Smooth muscle cell of the brain vasculature (primary cell): Measurements from ENCODE around the gene ANO1.

Source experiments
- DNase-seq: peaks from one replicate; pipeline ENCODE4 v3.0.0-alpha.2; 2012; ENCODE audit warnings: low read depth, low spot score

Gene ANO1

DNA sequence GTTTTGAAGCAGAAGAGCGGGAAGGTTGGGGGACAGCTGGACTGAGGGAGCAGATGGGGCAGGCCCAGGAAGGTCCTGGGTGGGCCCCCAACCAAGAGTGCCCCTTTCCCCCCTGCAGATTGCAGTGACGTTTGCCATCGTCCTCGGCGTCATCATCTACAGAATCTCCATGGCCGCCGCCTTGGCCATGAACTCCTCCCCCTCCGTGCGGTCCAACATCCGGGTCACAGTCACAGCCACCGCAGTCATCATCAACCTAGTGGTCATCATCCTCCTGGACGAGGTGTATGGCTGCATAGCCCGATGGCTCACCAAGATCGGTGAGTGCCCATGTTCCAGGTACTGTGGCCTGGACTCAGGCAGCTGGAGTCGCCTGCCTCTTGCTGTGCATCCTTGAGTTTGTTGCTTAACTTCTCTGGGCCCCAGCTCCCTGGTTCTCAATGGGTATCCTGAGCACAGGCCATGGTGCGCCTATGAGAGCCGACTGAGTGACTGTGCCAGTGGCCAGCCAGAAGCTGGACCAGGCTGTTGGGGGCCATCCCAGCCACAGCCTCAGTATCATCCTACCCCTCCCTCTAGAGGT lies 83.0 kb downstream of the ANO1 start:
- DNase-seq, result no peak

DNA sequence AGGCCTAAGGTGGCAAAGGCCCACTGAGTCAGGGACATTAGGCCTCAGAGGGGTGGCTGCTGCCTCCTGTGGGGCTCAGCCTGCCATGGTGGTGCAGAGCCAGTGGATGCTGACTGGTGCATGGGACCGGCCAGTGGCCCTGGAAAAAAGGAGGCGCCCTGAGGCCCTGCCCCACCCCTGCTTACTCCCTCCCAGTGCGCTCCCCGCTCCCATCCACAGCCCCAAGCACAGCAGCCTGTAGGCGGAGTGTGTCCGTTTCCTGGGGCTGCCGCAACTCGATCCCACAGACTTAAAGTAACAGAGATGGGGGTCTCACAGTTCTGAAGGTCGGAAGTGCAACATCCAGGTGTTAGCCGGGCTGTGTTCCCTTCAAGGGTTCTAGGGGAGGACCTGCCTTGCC lies 86.6 kb downstream of the ANO1 start:
- DNase-seq, result no peak

DNA sequence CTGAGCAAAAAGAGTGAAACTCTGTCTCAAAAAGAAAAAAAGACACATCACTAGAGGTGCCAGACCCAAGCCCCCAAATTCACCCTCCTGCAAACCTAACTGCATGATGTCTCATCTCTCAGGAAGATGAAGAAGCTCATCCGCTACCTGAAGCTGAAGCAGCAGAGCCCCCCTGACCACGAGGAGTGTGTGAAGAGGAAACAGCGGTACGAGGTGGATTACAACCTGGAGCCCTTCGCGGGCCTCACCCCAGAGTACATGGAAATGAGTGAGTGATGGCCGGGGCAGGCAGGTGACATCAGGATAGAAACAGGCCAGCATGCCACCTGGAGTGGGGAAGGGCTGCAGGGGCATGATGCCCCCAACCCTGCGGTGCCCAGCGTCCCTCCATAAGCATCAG lies 89.0 kb downstream of the ANO1 start:
- DNase-seq, result no peak

DNA sequence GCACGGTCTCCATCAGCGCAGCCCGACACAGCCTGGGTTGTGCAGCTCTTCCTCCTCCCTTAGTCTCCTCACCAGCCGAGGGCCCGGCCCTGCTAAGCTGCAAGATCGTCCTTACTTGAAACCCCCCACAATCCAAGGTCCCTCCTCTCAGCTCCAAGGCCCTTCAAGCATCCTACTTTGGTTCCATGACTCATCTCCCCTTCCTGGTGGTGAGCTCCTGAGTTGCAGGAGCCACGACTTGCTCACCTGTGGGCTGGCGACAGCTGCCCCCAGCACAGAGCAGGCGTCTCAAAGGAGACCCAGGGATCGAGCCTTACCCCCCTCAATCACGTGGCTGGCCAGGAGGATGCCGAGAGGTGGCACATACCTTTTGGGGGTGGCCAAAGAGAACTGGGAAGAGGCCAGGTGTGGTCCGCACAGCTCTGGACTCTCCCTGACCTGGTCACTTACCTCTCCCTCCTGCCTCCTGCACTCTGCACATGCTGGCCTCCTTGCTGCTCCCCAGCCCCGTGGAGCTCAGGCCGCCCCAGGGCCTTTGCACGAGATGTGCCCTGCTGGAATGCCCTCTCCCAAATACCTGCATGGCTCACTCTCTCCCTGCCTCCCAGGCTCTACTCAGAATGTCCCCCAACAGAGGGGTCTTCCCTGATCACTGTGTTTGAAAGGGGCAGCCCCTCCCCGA lies 89.7 kb downstream of the ANO1 start:
- DNase-seq, result no peak

DNA sequence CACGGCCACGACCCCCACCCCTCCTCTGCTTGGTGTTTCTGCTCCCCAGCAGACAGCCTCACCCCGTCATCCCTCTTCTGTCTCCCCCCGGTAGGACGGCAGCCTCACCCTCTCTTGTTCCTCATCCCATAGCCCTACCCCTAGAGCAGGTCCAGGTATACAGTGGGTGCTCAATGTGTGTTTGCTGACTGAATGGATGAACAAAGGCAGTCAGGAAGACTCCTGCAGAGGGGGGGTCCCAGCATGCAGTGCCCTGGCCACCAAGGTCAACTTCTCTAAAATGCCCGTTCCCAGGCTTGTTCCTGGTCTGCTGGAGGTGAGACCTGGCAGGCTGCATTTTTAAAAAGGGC lies 90.3 kb downstream of the ANO1 start:
- no peak for DNase-seq

DNA sequence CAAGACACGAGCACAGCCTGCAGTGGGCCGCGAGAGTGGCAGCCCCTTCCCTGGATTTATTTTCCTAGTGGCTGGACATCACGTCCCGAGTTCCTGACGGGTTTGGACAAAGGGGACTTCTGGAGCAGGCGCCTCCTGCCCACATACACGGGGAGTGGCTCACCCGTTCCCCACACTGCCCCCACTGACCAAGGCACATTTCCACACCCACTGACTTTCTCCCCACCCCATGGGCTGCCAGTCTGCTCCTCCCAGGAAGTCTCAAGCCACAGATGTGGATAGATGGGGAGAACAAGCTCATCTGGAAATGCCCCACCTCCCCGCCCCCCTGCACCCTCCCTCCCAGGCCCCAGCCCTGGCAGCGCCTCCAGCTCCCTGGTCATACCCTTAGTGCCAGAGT lies 91.0 kb downstream of the ANO1 start:
- no peak for DNase-seq

DNA sequence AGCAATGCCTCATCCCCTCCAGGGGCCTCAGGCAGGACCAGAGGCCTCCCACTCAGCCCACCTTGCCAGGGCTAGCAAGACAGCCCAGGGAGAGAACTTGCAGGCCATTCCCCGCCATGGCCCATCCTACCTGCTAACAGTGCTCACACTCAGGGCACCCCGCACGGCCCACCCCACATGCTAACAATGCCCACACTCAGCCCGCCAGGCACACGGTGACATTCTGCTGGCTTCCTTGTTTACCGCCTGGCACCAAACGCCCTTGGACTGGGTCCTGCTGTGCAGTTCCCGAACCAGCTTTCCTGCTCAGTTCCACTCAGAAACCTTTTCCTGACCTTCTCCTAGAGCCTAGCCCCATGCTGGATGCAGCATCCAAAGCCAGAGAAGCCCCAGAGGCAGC lies 91.5 kb downstream of the ANO1 start:
- DNase-seq, result no peak

DNA sequence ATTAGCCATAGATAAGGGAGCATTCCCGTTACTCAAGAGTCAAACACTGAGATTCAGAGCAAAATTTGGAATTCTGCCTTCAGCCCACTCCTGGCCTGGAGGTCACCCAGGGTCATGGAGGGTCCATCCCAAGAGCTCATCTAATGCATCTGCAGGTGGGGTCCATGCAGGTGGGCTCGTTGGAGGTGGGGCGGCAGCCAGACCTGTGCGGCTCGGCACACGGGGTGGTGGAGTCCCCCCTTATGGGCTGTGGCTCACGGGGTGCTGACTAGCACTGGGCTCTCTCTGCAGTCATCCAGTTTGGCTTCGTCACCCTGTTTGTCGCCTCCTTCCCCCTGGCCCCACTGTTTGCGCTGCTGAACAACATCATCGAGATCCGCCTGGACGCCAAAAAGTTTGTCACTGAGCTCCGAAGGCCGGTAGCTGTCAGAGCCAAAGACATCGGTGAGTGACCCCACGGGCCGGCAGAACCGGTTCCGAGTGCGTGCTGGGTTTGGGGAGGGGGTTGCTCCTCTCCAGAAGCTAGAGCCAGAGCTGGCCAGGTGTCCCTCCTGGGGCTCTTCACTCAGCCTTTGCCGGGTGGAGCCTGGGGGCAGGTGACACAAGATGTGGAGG lies 92.6 kb downstream of the ANO1 start:
- no peak for DNase-seq

DNA sequence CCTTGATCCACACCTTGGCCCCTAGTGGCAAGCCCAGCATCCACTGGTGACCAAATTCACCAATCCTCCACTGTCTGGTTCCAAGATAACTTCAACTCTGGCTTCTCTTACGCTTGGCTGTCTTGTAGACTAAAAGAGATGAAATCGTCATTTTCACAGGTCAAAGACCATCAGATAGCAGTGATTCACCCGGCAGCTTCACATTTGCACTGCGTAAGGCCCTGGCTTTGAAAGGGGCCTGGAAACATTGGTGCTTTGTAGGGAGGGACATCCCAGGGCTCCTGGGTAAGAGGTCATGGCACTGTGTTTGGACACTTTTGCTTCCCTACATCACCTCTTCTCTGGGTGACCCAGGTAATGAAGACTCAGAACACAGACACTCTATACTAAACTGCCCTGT lies 94.9 kb downstream of the ANO1 start:
- DNase-seq, result no peak

DNA sequence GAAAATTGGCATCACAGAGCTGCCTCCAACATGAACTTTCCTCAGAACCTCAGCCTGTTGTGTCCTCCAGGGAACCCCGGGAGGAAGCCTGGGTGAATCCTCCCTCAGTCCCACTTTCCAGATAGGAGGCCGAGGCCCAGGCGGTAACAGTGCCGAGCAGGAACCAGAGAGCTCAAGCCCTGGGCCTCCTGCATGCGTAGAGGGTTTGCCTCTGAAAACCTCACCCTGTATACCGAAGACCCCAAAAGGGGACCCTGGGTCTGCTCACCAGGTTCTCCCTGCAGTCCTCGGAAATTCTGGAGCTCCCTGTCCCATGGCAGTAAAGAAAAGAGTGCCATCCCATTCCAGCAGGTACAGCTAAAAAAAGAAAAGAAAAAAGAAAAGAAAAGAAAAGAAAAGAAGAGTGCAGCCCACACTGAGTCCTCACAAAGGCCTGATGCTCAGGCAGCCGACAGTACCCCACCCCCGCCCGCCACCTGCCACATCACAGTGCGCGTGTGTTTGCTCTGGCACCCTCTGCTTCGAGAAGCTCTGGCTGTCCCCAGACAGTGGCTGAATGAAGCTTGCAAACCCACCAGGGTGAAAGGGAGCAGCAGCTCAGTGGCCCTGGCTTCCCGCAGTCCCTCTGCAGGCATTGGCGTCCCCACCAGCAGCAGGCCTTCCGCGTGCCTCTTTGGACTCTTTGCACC lies 96.6 kb downstream of the ANO1 start:
- no peak for DNase-seq

DNA sequence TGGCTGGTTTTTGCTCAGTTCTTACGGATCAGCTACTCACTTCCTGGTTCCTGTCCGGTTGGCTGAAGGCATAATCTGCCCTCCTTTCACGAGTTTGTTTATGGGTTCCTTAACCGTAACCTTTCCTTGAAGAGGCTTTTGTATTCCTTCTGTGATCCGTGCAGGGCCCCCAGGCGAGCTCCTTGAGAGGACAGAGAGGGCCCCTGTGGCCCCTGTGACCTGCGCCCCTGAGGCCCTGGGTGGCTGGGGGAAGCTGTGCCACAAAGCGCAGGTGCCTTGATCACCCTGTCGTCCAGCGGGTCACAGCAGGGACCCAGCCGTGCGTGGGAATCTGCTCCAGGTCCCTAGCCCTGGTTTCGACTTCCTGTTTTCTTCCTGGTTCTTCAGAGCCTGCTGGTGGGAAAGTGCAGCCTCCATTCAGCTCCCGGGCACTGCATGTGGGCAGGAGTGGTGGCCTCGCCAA lies 97.2 kb downstream of the ANO1 start:
- no peak for DNase-seq

DNA sequence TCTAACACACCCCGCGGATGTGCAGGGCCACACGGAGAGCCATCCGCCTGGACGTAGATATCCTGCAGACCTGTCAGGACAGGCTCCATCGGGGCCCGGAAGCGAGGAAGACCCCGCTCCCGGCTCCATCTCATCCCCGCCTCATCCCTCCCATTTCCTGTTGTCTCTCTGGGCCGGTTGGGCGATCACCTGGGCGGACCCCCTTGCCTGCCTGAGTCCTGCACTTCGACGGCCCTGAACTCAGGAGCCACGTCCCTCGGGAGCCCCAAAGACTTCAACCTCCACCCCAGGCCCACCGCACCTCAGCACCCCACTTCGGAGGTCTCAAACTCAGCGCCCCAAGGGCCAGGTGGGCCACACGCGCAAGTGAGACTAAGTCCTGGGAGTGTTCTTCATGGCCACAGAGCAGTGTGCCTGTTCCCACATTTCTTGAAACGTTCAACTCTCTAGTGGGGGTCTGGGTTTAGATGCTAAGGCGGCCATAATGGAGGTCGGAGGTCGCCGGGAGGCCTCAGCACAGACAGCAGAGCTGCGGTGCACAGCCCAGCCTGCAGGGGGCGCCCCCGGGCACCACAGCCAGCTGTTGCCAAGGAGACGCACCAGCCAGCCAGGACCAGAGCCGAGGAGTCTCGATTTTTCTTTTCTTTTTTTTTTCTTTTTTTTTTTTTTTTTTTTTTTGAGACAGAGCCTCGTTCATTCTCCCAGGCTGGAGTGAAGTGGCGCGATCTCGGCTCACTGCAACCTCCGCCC lies 99.0 kb downstream of the ANO1 start:
- DNase-seq, result no peak

DNA sequence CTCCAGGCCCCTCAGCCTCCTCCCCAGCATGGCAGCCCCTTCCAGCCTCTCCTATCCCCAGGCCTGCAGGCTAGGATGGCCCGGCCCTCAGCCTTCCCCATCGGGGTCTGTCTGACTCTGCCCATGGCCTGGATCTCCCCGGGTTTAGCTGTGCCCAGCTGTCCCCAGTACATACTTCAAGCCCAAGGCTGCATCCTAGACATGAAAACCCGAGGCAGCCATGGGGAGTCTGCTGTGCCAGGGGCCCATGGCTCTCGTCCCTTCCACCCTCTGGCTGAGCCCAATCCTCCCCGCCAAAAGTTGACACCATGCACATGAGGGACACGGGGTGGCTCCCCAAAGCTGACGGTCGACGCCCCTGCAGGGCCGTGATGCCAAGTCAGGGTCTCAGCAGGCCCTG lies 102.8 kb downstream of the ANO1 start:
- no peak for DNase-seq

DNA sequence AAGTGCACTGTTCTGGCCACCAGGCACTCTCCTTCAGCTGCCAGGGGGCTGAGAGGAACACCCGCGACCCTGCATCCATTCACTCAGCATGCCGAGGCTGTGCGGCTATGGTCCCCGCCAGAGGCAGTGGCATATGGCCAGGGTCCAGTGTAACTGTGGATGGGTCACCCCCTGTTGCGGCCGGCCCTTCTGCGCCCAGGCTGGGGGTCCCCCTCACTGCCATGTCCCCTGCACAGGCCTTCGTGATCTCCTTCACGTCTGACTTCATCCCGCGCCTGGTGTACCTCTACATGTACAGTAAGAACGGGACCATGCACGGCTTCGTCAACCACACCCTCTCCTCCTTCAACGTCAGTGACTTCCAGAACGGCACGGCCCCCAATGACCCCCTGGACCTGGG lies 104.1 kb downstream of the ANO1 start:
- no peak for DNase-seq

DNA sequence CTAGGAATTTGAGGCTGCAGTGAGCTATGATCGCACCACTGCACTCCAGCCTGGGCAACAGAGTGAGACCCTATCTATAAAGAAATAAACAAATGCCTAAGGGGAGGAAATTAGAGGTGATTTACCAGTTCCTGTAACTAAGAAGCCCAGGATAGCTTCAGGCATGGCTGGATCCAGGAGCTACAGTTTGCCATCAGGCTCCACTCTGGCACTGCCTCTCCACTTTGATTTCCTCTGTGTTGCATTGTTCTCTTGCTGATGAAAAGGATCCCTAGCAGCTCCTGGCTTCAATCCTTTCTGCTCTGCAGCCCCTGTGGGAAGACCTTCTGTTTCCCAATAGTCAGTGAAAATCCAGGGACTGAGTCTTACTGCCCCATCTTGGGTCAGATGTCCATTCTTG lies 104.9 kb downstream of the ANO1 start:
- DNase-seq, result no peak

DNA sequence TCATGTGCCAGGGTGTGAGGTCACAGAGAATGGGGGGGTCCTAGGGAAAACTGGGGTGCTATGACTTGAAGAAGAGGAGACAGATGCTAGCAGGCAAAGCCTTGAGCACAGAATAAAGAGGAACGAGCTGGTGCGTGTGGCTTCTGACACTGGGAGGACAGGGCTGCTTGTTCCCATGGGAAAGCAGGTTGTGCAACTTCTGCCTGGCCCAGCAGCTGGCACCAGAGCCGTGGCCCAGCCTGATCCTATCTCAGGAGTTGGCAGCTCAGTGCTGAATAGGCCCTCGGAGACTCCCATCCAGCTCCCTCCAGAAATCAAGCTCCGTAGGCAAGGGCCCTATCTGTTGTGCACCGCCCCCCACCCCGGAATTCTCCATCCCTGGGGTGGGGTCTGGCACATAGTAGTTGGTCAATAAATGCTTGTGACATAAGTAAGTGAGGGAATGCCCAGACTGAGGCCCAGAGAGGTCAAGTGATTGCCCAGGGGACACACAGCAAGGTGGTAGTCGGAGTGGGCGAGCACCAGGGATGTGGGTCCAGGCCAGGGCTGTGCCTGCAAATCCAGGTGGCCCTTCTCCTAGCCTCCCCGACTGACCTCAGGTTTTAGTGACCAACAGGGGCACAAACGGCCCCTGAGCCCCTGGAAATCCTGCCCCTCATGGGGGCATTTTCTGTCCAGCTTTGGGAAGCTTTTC lies 105.5 kb downstream of the ANO1 start:
- no peak for DNase-seq

DNA sequence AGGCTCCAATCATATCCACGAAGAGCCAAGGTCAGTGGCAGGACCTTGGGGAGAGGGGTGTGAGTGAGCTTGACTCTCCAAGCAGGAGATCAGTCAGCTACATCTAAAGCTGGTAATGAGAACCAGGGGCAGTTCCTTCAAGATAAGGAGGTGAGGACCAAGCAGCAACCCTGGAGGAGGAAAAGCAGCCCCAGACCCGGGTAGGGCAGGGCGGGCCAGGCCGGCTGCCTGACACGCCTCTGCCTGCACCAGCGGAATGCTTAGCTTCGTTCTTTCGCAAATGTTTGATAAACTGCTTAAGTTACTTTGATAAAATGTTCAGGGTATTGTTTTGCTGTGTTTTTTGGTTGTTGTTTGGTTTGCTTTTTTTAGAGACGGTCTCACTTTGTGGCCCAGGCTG lies 106.3 kb downstream of the ANO1 start:
- DNase-seq, result no peak

DNA sequence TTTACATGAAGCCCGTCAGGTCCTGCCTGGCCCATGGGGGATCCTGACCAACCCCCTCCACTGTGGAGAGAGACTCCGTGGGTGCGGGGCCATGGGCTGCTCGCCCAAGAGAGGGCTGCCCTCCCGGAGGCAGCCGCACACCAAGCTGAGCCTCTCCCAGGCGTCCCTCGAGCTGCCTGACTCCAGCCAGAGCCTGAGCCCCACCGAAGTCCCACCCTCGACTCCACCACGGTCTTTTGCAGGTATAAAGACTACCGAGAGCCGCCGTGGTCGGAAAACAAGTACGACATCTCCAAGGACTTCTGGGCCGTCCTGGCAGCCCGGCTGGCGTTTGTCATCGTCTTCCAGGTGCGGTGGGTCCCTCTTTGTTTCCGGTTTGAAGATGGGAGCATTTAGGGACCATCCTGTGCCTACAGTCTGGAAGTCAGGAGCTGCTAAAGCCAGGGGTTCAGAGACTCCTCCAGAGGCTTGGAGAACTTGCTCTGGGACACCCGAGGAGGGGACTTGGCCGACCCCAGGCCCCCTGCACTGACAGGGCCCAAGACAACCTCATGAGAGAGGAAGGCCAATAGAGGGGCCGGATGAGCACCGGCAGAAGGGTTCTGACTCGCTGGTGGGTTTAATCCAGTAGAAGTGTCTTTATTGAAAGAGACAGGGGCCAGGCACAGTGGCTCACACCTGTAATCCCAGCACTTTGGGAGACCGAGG lies 107.4 kb downstream of the ANO1 start:
- DNase-seq, result no peak

DNA sequence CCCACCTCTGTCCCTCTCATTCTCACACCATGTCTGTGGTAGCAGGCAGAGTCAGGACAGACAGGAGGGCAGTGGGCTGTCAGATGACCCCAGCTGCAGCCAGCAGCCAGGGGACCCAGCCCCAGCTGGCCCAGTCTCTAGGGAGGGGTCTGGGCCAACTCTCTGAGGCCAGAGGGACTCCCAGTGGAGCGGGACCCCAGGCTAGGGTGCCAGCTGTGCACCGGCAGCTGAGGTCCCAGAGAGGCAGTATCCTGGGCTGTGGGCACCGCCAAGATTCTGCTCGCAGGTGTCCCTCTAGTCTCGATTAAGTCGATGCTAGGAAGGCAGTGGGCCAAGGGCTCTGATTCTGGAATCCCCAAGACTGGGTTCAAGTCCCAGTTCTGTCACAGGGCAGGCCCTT lies 108.3 kb downstream of the ANO1 start:
- DNase-seq, result no peak

DNA sequence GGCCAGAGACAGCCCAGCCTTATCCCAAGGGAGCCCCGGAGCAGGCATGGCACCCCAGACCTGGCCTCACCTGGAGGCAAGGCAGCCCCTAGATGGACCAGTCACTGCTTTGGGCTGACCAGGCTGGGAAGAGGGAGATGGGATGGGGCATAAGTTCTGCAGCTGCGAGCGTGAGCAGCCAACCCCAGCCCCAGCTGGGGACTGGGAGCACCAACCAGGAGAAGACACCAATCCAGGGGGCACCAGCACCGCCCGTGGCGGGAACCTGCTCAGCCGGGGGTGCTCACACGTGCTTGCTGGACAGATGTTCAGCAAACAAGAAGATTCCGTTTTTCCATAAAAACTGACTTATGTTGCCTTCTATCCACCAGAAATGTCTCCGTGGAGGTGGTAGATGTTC lies 108.8 kb downstream of the ANO1 start:
- DNase-seq, result no peak

DNA sequence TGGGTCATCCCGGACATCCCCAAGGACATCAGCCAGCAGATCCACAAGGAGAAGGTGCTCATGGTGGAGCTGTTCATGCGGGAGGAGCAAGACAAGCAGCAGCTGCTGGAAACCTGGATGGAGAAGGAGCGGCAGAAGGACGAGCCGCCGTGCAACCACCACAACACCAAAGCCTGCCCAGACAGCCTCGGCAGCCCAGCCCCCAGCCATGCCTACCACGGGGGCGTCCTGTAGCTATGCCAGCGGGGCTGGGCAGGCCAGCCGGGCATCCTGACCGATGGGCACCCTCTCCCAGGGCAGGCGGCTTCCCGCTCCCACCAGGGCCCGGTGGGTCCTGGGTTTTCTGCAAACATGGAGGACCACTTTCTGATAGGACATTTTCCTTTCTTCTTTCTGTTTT lies 109.7 kb downstream of the ANO1 start:
- DNase-seq, result no peak
